ENCODE measurements around the gene PIH1D1.

PIH1D1 gene

GRCh38 chr19:49419173-49419572 is 32.4 kb downstream of the PIH1D1 start:
- no peak for DNase-seq (ENCODE audit: low spot score)

- DNase-seq (ENCODE audit: low spot score) = no peak
Measured at GRCh38 chr19:49418511-49418910, 33.1 kb downstream of the PIH1D1 start.

- no peak for DNase-seq (ENCODE audit: low spot score)
Measured at GRCh38 chr19:49417088-49417487, 34.5 kb downstream of the PIH1D1 start.

- DNase-seq (ENCODE audit: low spot score) = no peak
Measured at GRCh38 chr19:49415810-49416200, 35.8 kb downstream of the PIH1D1 start.

- no peak for DNase-seq (ENCODE audit: low spot score)
Measured at GRCh38 chr19:49415102-49415809, 36.4 kb downstream of the PIH1D1 start.

- DNase-seq (ENCODE audit: low spot score) = no peak
Measured at GRCh38 chr19:49414256-49414655, 37.4 kb downstream of the PIH1D1 start.

GRCh38 chr19:49413348-49413747 is 38.3 kb downstream of the PIH1D1 start:
- DNase-seq (ENCODE audit: low spot score) = no peak

- DNase-seq (ENCODE audit: low spot score) = no peak
Measured at GRCh38 chr19:49411681-49412326, 39.8 kb downstream of the PIH1D1 start.

GRCh38 chr19:49409441-49410029 is 42.1 kb downstream of the PIH1D1 start:
- DNase-seq (ENCODE audit: low spot score) = peak; percentile 33

- no peak for DNase-seq (ENCODE audit: low spot score)
Measured at GRCh38 chr19:49408816-49409440, 42.7 kb downstream of the PIH1D1 start.

- no peak for DNase-seq (ENCODE audit: low spot score)
Measured at GRCh38 chr19:49407482-49408015, 44.1 kb downstream of the PIH1D1 start.

GRCh38 chr19:49407079-49407478 is 44.5 kb downstream of the PIH1D1 start:
- no peak for DNase-seq (ENCODE audit: low spot score)

- no peak for DNase-seq (ENCODE audit: low spot score)
Measured at GRCh38 chr19:49403404-49404187, 48.0 kb downstream of the PIH1D1 start.

- DNase-seq (ENCODE audit: low spot score) = no peak
Measured at GRCh38 chr19:49400029-49400428, 51.6 kb downstream of the PIH1D1 start.

GRCh38 chr19:49398931-49399330 is 52.7 kb downstream of the PIH1D1 start:
- DNase-seq (ENCODE audit: low spot score) = no peak

- no peak for DNase-seq (ENCODE audit: low spot score)
Measured at GRCh38 chr19:49398001-49398615, 53.5 kb downstream of the PIH1D1 start.

GRCh38 chr19:49396738-49397505 is 54.7 kb downstream of the PIH1D1 start:
- no peak for DNase-seq (ENCODE audit: low spot score)
